ENCODE data around the gene GLRX5. TPM values are rescaled to one million over a fixed set of nuclear protein-coding genes. Genes with fewer than 3 reads are reported as not detected.

GLRX5 gene
- total RNA-seq, 1 experiment from 2014 or later = 62.2 TPM

DNA sequence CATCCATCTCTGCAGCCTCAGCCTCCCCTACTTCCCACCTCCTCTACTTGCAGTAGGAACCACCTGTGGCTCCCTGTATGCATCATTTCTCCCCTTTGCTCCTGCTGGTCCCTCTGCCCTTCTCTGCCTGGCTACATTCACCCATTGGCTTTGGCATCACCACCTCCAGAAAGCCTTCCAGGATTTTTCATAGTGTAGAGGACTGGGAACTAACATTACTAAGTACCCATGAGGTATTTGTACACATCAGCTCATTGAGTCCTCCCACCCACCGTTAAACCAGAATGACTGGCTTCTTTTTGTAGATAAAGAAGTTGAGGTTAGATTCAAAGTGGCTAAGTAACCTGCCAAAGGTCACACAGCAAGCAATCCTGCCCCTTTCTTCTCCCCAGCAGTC lies 35.5 kb upstream of the GLRX5 start:
- Histone ChIP-seq H2BK12ac (ENCODE audit: insufficient read length, low read depth, low read length) (no peak overlapping the region), H2AFZ (ENCODE audit: low read length) (no peak overlapping the region), H2AK5ac (ENCODE audit: insufficient read length, low read length) (no peak overlapping the region), H3K4ac (ENCODE audit: low read depth, low read length) (no peak overlapping the region), H3K9me3 (ENCODE audit: control insufficient read depth, low read depth, low read length) (no peaks in the 10 kb centered on the region), H3K23ac (ENCODE audit: insufficient read length, low read depth, low read length) (no peak overlapping the region), H3K79me2 (ENCODE audit: insufficient read depth, low read length) (no peaks in the 10 kb centered on the region), H4K20me1 (ENCODE audit: control insufficient read depth, insufficient read depth, insufficient read length) (peaks cover 2% of the 10 kb centered on the region), H3K4me1 (ENCODE audit: insufficient read depth, low read length) (no peaks in the 10 kb centered on the region), H3K14ac (ENCODE audit: insufficient read depth, low read length) (no peak overlapping the region), H3K56ac (ENCODE audit: insufficient read length, low read depth, low read length) (no peak overlapping the region), H2BK120ac (ENCODE audit: low read depth, low read length, poor library complexity, severe bottlenecking) (no peak overlapping the region), H3K9ac (ENCODE audit: extremely low read depth, insufficient read length, low read length) (no peak overlapping the region), H2BK20ac (ENCODE audit: low read depth, low read length, poor library complexity, severe bottlenecking) (no peak overlapping the region), H2BK15ac (ENCODE audit: low read depth, low read length) (no peak overlapping the region), H3K79me1 (ENCODE audit: insufficient read depth, low read depth, low read length, poor library complexity, severe bottlenecking) (no peaks in the 10 kb centered on the region), H2BK5ac (ENCODE audit: insufficient read length, low read length) (no peak overlapping the region), H4K91ac (ENCODE audit: insufficient read length, low read depth, low read length) (no peak overlapping the region), H3K27me3 (ENCODE audit: insufficient read depth, low read length) (no peaks in the 10 kb centered on the region), H3K18ac (ENCODE audit: insufficient read length, low read depth, low read length) (no peak overlapping the region), H3T11ph (ENCODE audit: low read length) (no peak overlapping the region), H4K8ac (replicated peaks; ENCODE audit: insufficient read length, low read depth, low read length) (no peak overlapping the region), H3K4me2 (ENCODE audit: insufficient read depth, insufficient read length, low read length) (no peak overlapping the region), H3K23me2 (ENCODE audit: insufficient read length, low read depth, low read length, poor library complexity, severe bottlenecking) (no peaks in the 10 kb centered on the region), H3K27ac (ENCODE audit: insufficient read length, low read depth, low read length) (no peak overlapping the region), H4K5ac (ENCODE audit: insufficient read length, low read depth, low read length) (no peak overlapping the region)
- TF ChIP-seq, protein P1, sequence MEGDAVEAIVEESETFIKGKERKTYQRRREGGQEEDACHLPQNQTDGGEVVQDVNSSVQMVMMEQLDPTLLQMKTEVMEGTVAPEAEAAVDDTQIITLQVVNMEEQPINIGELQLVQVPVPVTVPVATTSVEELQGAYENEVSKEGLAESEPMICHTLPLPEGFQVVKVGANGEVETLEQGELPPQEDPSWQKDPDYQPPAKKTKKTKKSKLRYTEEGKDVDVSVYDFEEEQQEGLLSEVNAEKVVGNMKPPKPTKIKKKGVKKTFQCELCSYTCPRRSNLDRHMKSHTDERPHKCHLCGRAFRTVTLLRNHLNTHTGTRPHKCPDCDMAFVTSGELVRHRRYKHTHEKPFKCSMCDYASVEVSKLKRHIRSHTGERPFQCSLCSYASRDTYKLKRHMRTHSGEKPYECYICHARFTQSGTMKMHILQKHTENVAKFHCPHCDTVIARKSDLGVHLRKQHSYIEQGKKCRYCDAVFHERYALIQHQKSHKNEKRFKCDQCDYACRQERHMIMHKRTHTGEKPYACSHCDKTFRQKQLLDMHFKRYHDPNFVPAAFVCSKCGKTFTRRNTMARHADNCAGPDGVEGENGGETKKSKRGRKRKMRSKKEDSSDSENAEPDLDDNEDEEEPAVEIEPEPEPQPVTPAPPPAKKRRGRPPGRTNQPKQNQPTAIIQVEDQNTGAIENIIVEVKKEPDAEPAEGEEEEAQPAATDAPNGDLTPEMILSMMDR (conservative IDR thresholded peaks at IDR 0.05) = no peak
- Mint-ChIP-seq H3K9me3 (no peaks in the 10 kb centered on the region), H3K27ac (0 out of 7 replicates have a peak overlapping the region, but pooled peaks of 1 of the 3 experiments have one; percentile 14), H3K36me3 (ENCODE audit: insufficient read depth in 1 of 3, low read depth in 3 of 3) (no peaks in the 10 kb centered on the region), H3K4me3 (no peak overlapping the region; a peak in 1 of 5 replicates), H3K4me1 (peaks cover 5 to 9% of the 10 kb centered on the region in 2 experiments), H3K27me3 (ENCODE audit: low read depth) (peaks cover 13% of the 10 kb centered on the region)
- DNase-seq = no peak
- no CpG with 5 or more reads among the region's 1 CpG for WGBS (ENCODE audit: extremely low coverage, insufficient read length, low lambda C conversion rate)
